ENCODE results near the gene GNAI2.

GRCh38 chr3:50254577-50255250 is 18.7 kb downstream of the GNAI2 start:
- no peak for TF ChIP-seq CTCF (IDR thresholded peaks at IDR 0.05)
- no peak for TF ChIP-seq NFE2L1 (CRISPR knock-in tag; IDR thresholded peaks at IDR 0.05)
- no peak for TF ChIP-seq ZNF423 (CRISPR knock-in tag; IDR thresholded peaks at IDR 0.05)
- TF ChIP-seq AFF4 (CRISPR knock-in tag; IDR thresholded peaks at IDR 0.05; ENCODE audit: borderline replicate concordance) = no peak
- no peak for TF ChIP-seq CREB1 (CRISPR knock-in tag; IDR thresholded peaks at IDR 0.05)
- TF ChIP-seq ZNF532 (CRISPR knock-in tag; IDR thresholded peaks at IDR 0.05; ENCODE audit: borderline replicate concordance) = no peak
- TF ChIP-seq CBFB (CRISPR knock-in tag; IDR thresholded peaks at IDR 0.05; ENCODE audit: low read depth) = no peak
- no peak for TF ChIP-seq ZNF416 (CRISPR knock-in tag; IDR thresholded peaks at IDR 0.05)
- no peak for TF ChIP-seq CREM (CRISPR knock-in tag; IDR thresholded peaks at IDR 0.05)
- no peak for TF ChIP-seq ZNF512 (CRISPR knock-in tag; IDR thresholded peaks at IDR 0.05; ENCODE audit: borderline replicate concordance)
- TF ChIP-seq NR3C1 (CRISPR knock-in tag; conservative IDR thresholded peaks at IDR 0.05; ENCODE audit: low read depth) = no peak
- TF ChIP-seq USF2 (CRISPR knock-in tag; IDR thresholded peaks at IDR 0.05) = no peak
- TF ChIP-seq MAX (CRISPR knock-in tag; IDR thresholded peaks at IDR 0.05) = no peak

All from WTC11 (cell line).